Stimulated activated CD8-positive, alpha-beta memory T cell treated with anti-CD3 and anti-CD28 coated beads, Interleukin-7, amount 100 ng/mL, for 24 hours (primary cell): ENCODE results near the gene PCGF5.

ENCODE experiments used
- DNase-seq: peaks from one replicate; pipeline ENCODE4 v3.0.0-alpha.2; 2020; ENCODE audit warnings: low read depth

PCGF5 gene

GRCh38 chr10:91328320-91328984, 108.0 kb downstream of the PCGF5 start:
- no peak for DNase-seq
